Activated naive CD4-positive, alpha-beta T cell treated with anti-CD3 and anti-CD28 coated beads, Interleukin-2, amount 10 ng/mL, durations not matched to agents 7 days and 5 days (primary cell): Measurements from ENCODE around the gene RASIP1.
"Not testable (repeated sequence)": the region's sequence is repeated elsewhere in the genome, so short reads cannot be mapped to it uniquely, and the experiment has no call there.

Experiments
- CTCF ChIA-PET: fragments of 350-600 bp; sonication (Branson Sonifier 250); formaldehyde crosslinking; loops from one replicate; lab custom pipeline; 2021; ENCODE audit warnings: antibody characterized with exemption; lab: Charles Lee
- DNase-seq: peaks from one replicate; pipeline ENCODE4 v3.0.0-alpha.2; 2020
- H3K27ac Mint-ChIP-seq: one replicate; pipeline ENCODE4 v1.8.0; 2021; ENCODE audit warnings: mild to moderate bottlenecking, moderate library complexity, mixed read lengths
- H3K27me3 Mint-ChIP-seq: one replicate; pipeline ENCODE4 v1.8.0; 2021; ENCODE audit warnings: mild to moderate bottlenecking, mixed read lengths
- H3K36me3 Mint-ChIP-seq: one replicate; pipeline ENCODE4 v1.8.0; 2021; ENCODE audit warnings: mixed read lengths
- H3K4me1 Mint-ChIP-seq: one replicate; pipeline ENCODE4 v1.8.0; 2021; ENCODE audit warnings: mixed read lengths
- H3K4me3 Mint-ChIP-seq: one replicate; pipeline ENCODE4 v1.8.0; 2021; ENCODE audit warnings: mild to moderate bottlenecking, moderate library complexity, mixed read lengths
- H3K9me3 Mint-ChIP-seq: one replicate; pipeline ENCODE4 v1.8.0; 2021; ENCODE audit warnings: mixed read lengths

Gene RASIP1

DNA sequence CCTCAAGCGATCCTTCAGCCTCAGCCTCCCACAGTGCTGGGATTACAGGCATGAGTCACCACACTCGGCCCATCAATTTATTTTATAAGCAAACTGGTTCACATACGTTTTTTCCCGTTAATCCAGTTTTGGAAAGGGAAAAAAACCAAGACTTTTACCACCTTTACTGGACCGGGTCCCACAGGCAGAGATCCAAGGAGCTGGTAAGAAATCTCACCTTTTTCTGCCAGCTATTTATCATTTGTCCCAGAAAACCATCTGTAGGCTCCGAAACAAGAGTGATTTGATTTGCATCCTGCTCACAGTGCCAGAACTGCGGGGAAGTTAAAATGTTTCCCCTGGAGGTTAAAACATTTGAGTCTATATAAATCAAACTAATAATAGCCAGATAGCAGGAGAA, 51.0 kb downstream of the RASIP1 start:
- H3K27ac Mint-ChIP-seq, result no peak overlapping the region
- H3K9me3 Mint-ChIP-seq, result no peaks in the 10 kb centered on the region
- CTCF ChIA-PET, result interaction anchor here (1.9 kb wide), 1 partner anchor 14 kb away, joined by 4 read pairs; no protein-coding TSS in a partner anchor
- no peak overlapping the region for H3K4me3 Mint-ChIP-seq
- no peaks in the 10 kb centered on the region for H3K4me1 Mint-ChIP-seq
- peaks cover 1% of the 10 kb centered on the region for H3K27me3 Mint-ChIP-seq
- H3K36me3 Mint-ChIP-seq, result no peaks in the 10 kb centered on the region
- no peak for DNase-seq

- Mint-ChIP-seq H3K4me3 (no peak overlapping the region), H3K4me1 (no peaks in the 10 kb centered on the region), H3K27ac (no peak overlapping the region), H3K36me3 (no peaks in the 10 kb centered on the region), H3K27me3 (no peaks in the 10 kb centered on the region), H3K9me3 (no peaks in the 10 kb centered on the region)
- DNase-seq, result no peak
- CTCF ChIA-PET, result no interaction called here
Observed at GRCh38 chr19:48687776-48688175, 52.6 kb downstream of the RASIP1 start.

DNA sequence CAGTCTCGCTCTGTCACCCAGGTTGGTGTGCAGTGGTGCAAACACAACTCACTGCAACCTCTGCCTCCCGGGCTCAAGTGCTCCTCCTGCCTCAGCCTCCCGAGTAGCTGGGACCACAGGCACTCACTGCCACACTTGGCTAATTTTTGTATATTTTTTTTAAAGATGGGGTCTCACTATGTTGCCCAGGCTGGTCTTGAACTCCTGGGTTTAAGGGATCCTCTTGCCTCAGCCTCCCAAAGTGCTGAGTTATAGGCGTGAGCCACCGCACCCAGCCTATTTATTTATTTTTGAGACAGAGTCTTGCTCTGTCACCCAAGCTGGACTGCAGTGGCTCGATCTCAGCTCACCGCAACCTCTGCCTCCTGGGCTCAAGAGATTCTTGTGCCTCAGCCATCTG, 53.8 kb downstream of the RASIP1 start:
- H3K4me3 Mint-ChIP-seq, H3K36me3 Mint-ChIP-seq: not testable (repeated sequence)

DNA sequence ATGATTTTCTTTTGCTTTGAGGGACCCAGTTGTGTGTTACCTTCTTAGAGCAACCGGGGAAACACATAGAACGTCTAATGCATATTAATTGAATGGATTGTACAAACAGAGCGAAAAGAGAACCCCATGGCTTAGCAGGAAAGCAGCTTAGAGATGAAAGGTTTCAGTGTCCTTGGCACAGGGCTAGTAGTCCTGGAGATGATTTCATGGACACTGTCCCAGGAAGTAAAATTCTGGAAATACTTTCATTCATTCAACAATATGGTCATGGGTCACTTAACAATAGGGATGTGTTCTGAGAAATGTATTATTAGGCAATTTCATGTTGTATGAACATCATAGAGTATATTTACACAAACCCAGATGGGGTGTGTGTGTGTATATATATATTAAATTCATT, 54.3 kb downstream of the RASIP1 start:
- no peak overlapping the region for H3K4me3 Mint-ChIP-seq
- H3K27ac Mint-ChIP-seq, result no peak overlapping the region
- no peaks in the 10 kb centered on the region for H3K36me3 Mint-ChIP-seq
- DNase-seq, result no peak
- H3K9me3 Mint-ChIP-seq, result no peaks in the 10 kb centered on the region
- CTCF ChIA-PET, result no interaction called here
- no peaks in the 10 kb centered on the region for H3K27me3 Mint-ChIP-seq
- no peaks in the 10 kb centered on the region for H3K4me1 Mint-ChIP-seq

More for the DNA sequence above, 53.8 kb downstream of the RASIP1 start:
- H3K9me3 Mint-ChIP-seq, CTCF ChIA-PET, H3K27me3 Mint-ChIP-seq, H3K4me1 Mint-ChIP-seq, DNase-seq, H3K27ac Mint-ChIP-seq: not testable (repeated sequence)

DNA sequence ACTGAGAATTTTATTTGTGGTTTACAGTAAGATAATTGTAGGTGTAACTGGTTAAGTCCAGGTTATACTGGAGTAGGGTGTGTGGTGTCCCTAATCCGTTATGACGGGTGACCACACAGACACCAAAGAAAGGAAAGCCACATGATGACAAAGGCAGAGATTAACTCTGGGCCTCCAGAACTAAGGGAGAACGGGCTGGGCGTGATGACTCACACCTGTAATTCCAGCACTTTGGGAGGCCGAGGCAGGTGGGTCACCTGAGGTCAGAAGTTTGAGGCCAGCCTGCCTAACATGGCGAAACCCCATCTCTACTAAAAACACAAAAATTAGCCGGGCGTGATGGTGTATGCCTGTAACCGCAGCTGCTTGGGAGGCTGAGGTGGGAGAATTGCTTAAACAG, 54.8 kb downstream of the RASIP1 start:
- CTCF ChIA-PET, result no interaction called here
- Mint-ChIP-seq H3K9me3 (no peaks in the 10 kb centered on the region), H3K4me1 (no peaks in the 10 kb centered on the region), H3K27me3 (no peaks in the 10 kb centered on the region), H3K27ac (no peak overlapping the region), H3K4me3 (no peak overlapping the region), H3K36me3 (no peaks in the 10 kb centered on the region)
- no peak for DNase-seq

- H3K9me3 Mint-ChIP-seq, result no peaks in the 10 kb centered on the region
- no peaks in the 10 kb centered on the region for H3K27me3 Mint-ChIP-seq
- H3K36me3 Mint-ChIP-seq, result no peaks in the 10 kb centered on the region
- H3K27ac Mint-ChIP-seq, result no peak overlapping the region
- CTCF ChIA-PET, result interaction anchor here (1.2 to 1.4 kb wide), 2 partner anchors 9 to 12 kb away, joined by 3 to 4 read pairs; no protein-coding TSS in a partner anchor
- DNase-seq, result no peak
- no peak overlapping the region for H3K4me3 Mint-ChIP-seq
- no peaks in the 10 kb centered on the region for H3K4me1 Mint-ChIP-seq
Observed at GRCh38 chr19:48683349-48683748, 57.1 kb downstream of the RASIP1 start.

- CTCF ChIA-PET, result no interaction called here
- H3K36me3 Mint-ChIP-seq, result no peaks in the 10 kb centered on the region
- DNase-seq, result no peak
- H3K27me3 Mint-ChIP-seq, result peaks cover 11% of the 10 kb centered on the region
- H3K4me1 Mint-ChIP-seq, result no peaks in the 10 kb centered on the region
- no peak overlapping the region for H3K27ac Mint-ChIP-seq
- H3K9me3 Mint-ChIP-seq, result no peaks in the 10 kb centered on the region
- no peak overlapping the region for H3K4me3 Mint-ChIP-seq
Observed at GRCh38 chr19:48681127-48681470, 59.3 kb downstream of the RASIP1 start.

- H3K27me3 Mint-ChIP-seq, result peaks cover 14% of the 10 kb centered on the region
- no peaks in the 10 kb centered on the region for H3K4me1 Mint-ChIP-seq
- H3K27ac Mint-ChIP-seq, result no peak overlapping the region
- CTCF ChIA-PET, result no interaction called here
- H3K4me3 Mint-ChIP-seq, result no peak overlapping the region
- no peaks in the 10 kb centered on the region for H3K9me3 Mint-ChIP-seq
- no peak for DNase-seq
- H3K36me3 Mint-ChIP-seq, result no peaks in the 10 kb centered on the region
Observed at GRCh38 chr19:48680436-48681126, 59.8 kb downstream of the RASIP1 start.

- H3K4me3 Mint-ChIP-seq, H3K9me3 Mint-ChIP-seq, H3K36me3 Mint-ChIP-seq, H3K4me1 Mint-ChIP-seq, H3K27ac Mint-ChIP-seq, CTCF ChIA-PET, DNase-seq: not testable (repeated sequence)
- peaks cover 18% of the 10 kb centered on the region for H3K27me3 Mint-ChIP-seq
Observed at GRCh38 chr19:48680006-48680405, 60.4 kb downstream of the RASIP1 start.

- H3K27me3 Mint-ChIP-seq, result peaks cover 22% of the 10 kb centered on the region
- peaks cover 6% of the 10 kb centered on the region for H3K4me1 Mint-ChIP-seq
- CTCF ChIA-PET, result interaction anchor here (1.7 to 2.3 kb wide), 2 partner anchors 61 to 293 kb away, joined by 5 read pairs; no protein-coding TSS in a partner anchor
- no peak overlapping the region for H3K4me3 Mint-ChIP-seq
- no peak overlapping the region for H3K27ac Mint-ChIP-seq
- H3K36me3 Mint-ChIP-seq, result no peaks in the 10 kb centered on the region
- DNase-seq, result no peak
- H3K9me3 Mint-ChIP-seq, result no peaks in the 10 kb centered on the region
Observed at GRCh38 chr19:48678201-48678600, 62.2 kb downstream of the RASIP1 start.

- no peak for DNase-seq
- Mint-ChIP-seq H3K36me3 (no peaks in the 10 kb centered on the region), H3K9me3 (no peaks in the 10 kb centered on the region), H3K27me3 (peaks cover 27% of the 10 kb centered on the region), H3K27ac (no peak overlapping the region), H3K4me3 (no peak overlapping the region), H3K4me1 (peaks cover 6% of the 10 kb centered on the region)
- CTCF ChIA-PET, result interaction anchor here (0.8 to 4.3 kb wide), 5 partner anchors 10 to 294 kb away, joined by 3 to 31 read pairs (median 5); partner anchors contain the start of gene CA11
Observed at GRCh38 chr19:48676887-48677286, 63.5 kb downstream of the RASIP1 start.

DNA sequence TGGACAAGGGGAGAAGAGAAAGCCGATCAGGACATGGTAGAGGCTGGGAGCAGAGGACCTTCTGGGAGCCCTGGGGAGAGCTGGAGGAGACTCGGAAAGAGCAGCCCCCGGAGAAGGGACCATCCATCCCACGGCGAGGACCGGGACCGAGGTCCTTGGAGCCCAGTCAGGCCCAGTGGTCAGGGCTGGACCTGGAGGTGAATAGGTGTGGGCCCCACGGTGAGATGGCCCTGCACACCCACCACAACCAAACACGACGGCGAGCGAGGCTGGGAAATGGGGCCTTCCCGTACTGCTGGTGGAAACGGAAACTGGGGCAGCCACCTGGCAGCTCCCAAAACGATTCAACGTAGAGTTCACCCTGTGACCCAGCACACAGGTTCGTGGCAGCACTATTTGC, 63.9 kb downstream of the RASIP1 start:
- no peak for DNase-seq
- no peaks in the 10 kb centered on the region for H3K9me3 Mint-ChIP-seq

GRCh38 chr19:48674921-48675824, 65.2 kb downstream of the RASIP1 start:
- H3K4me3 Mint-ChIP-seq, result no peak overlapping the region
- H3K27ac Mint-ChIP-seq, result no peak overlapping the region
- CTCF ChIA-PET, result interaction anchor here (0.8 to 4.3 kb wide), 12 partner anchors 9 to 295 kb away, joined by 3 to 31 read pairs (median 4); partner anchors contain the start of gene CA11
- H3K36me3 Mint-ChIP-seq, result no peaks in the 10 kb centered on the region
- DNase-seq, result peak; percentile 86
- peaks cover 27% of the 10 kb centered on the region for H3K27me3 Mint-ChIP-seq
- H3K9me3 Mint-ChIP-seq, result no peaks in the 10 kb centered on the region
- H3K4me1 Mint-ChIP-seq, result peaks cover 6% of the 10 kb centered on the region

More for the DNA sequence above, 63.9 kb downstream of the RASIP1 start:
- no peaks in the 10 kb centered on the region for H3K36me3 Mint-ChIP-seq
- CTCF ChIA-PET, result interaction anchor here (1.6 to 4.3 kb wide), 4 partner anchors 10 to 171 kb away, joined by 3 to 31 read pairs (median 4); partner anchors contain the start of gene CA11
- peaks cover 6% of the 10 kb centered on the region for H3K4me1 Mint-ChIP-seq
- H3K4me3 Mint-ChIP-seq, result no peak overlapping the region
- H3K27me3 Mint-ChIP-seq, result peaks cover 27% of the 10 kb centered on the region
- no peak overlapping the region for H3K27ac Mint-ChIP-seq

DNA sequence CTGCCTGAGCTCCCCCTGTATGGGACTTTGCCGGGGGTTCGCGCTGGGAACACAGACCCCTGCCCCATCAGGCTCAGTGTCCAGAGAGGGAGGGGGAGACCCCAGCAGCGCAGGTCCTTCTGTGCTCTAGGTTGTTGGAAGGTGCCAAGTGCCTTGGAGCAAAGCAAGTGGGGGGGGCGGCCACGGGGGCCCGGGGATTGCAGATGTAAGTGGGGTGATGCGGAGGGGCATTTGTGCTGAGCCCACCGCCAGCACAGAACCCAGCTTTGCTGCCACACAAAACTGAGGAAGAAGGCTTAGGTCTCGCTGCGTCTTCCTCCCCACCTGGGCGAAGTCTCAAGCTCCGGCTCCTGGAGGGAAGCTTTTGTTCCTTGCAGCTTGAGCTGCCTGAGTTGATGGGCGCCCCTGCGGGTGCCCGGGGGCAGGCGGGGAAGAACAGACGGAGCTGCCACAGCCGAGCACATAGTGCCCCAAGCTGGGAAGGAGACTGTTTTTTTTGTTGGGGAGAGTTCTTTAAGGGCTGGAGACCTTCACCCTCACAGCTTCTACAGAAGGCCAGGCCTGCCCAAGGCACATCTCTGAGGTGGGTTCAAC, 66.1 kb downstream of the RASIP1 start:
- Mint-ChIP-seq H3K4me3 (no peak overlapping the region), H3K9me3 (peaks cover 6% of the 10 kb centered on the region), H3K36me3 (no peaks in the 10 kb centered on the region), H3K27me3 (peaks cover 27% of the 10 kb centered on the region), H3K4me1 (peaks cover 6% of the 10 kb centered on the region), H3K27ac (no peak overlapping the region)
- DNase-seq, result no peak
- CTCF ChIA-PET, result interaction anchor here (0.8 to 4.3 kb wide), 7 partner anchors 8 to 65 kb away, joined by 4 to 31 read pairs (median 5); partner anchors contain the start of gene CA11
